ENCODE measurements around the gene ROBO1.

The ROBO1 gene

DNA sequence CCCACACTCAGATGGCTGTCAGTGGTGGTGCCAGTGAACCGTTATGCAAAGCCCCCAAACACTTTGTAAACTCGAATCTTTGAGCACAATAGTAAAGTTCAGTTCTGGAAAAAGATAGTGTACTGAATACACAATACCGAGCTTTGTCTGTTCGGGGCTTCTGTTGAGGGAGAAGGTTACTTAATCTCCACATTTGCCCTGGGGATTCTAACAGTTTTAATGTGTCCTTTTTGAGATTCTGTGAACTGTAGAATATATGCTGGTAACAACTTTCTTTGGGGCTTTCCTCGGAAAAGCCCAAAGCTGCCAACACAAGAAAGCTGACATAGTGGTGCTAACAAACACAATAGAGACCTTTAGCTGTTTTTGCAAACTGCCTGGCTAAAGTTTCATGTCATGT is 686.5 kb downstream of the ROBO1 start:
- no peak overlapping the region for H3K27ac ChIP-seq
- CTCF ChIA-PET = interaction anchor here (0.7 kb wide), 1 partner anchor 9 kb away, joined by 3 read pairs; no protein-coding TSS in a partner anchor
- POLR2A ChIA-PET (ENCODE audit: low non-redundant PET) = no interaction called here
- TF ChIP-seq, protein P1, sequence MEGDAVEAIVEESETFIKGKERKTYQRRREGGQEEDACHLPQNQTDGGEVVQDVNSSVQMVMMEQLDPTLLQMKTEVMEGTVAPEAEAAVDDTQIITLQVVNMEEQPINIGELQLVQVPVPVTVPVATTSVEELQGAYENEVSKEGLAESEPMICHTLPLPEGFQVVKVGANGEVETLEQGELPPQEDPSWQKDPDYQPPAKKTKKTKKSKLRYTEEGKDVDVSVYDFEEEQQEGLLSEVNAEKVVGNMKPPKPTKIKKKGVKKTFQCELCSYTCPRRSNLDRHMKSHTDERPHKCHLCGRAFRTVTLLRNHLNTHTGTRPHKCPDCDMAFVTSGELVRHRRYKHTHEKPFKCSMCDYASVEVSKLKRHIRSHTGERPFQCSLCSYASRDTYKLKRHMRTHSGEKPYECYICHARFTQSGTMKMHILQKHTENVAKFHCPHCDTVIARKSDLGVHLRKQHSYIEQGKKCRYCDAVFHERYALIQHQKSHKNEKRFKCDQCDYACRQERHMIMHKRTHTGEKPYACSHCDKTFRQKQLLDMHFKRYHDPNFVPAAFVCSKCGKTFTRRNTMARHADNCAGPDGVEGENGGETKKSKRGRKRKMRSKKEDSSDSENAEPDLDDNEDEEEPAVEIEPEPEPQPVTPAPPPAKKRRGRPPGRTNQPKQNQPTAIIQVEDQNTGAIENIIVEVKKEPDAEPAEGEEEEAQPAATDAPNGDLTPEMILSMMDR (conservative IDR thresholded peaks at IDR 0.05; ENCODE audit: low read depth) = no peak
- no peak for DNase-seq (ENCODE audit: low spot score)

DNA sequence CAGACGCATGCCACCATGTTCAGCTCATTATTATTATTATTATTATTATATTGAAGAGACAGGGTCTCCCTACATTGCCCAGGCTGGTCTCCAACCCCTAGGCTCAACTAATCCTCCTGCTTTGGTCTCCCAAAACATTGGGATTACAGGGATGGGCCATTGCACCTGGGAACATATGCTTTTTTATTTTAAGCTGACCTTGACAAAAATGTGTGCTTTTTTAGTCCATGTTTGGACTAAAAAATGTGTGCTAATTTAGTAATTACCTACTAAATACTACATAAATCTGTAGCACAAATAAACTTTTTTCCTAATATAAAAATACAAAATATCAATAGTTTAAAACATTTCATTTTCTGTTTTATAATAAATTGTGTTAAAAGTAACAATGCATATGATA is 693.2 kb downstream of the ROBO1 start:
- TF ChIP-seq, protein P1 (conservative IDR thresholded peaks at IDR 0.05; ENCODE audit: low read depth) = no peak
- DNase-seq (ENCODE audit: low spot score) = no peak
- no peak overlapping the region for H3K27ac ChIP-seq
- ChIA-PET CTCF (no interaction called here), POLR2A (ENCODE audit: low non-redundant PET) (no interaction called here)

DNA sequence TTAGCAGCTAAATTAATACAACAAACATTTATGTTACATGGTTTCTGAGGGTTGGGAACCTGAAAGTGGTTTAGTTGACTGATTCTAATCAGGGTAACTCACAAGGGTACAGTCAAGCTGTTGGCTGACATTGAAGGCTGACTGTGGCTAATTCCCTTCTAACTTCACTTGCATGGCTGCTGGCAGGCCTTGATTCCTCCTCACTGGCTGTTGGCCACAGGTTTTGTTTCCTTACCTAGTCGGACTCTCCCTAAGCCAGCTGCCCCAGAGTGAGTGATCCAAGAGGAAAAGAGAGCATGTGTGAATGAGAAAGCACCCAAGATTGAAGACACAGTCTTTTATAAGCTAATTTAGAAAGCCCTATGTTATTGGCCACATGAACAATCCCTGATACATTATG is 700.1 kb downstream of the ROBO1 start:
- no peak overlapping the region for H3K27ac ChIP-seq
- POLR2A ChIA-PET (ENCODE audit: low non-redundant PET) = no interaction called here
- DNase-seq (ENCODE audit: low spot score) = no peak
- CTCF ChIA-PET = no interaction called here
- TF ChIP-seq, protein P1 (conservative IDR thresholded peaks at IDR 0.05; ENCODE audit: low read depth) = no peak

DNA sequence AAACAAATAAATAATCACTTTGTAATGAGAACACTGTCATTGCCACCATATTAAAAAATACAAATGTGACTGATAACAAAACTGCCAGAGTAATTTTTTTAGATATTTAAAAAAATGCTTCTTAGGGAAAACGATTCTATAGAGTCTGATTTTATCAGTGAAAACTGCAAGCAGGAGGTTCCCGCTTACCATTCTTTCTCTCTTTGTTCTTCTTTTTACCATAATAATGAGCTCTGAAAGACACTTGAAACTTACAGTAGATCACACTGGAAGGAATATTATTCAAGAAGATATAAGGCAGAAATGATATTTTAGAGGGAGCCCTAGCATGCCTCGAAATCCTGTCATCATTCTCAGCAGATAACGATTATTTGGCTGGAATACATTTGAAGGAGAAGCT is 701.3 kb downstream of the ROBO1 start:
- CTCF ChIA-PET = no interaction called here
- TF ChIP-seq, protein P1 (conservative IDR thresholded peaks at IDR 0.05; ENCODE audit: low read depth) = no peak
- no peak for DNase-seq (ENCODE audit: low spot score)
- POLR2A ChIA-PET (ENCODE audit: low non-redundant PET) = no interaction called here
- H3K27ac ChIP-seq = no peak overlapping the region

DNA sequence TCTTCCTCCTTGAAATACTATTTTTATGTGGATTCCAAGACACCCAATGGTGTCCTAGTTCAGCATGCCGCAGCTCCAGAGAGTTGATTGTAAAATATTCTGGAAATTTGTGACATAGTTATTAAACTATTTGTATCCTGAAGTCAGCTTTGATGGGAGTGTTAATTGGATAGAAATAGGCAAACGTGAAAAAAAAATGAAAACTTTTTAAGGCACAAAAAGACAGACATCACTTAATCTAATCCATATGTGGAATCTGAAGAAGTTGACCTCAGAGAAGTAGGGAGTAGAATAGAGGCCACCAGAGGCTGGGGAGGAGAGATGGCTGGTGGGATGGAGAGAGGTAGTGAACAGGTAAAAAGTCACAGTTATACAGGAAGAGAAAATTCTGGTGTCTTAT is 704.2 kb downstream of the ROBO1 start:
- ChIA-PET CTCF (no interaction called here), POLR2A (ENCODE audit: low non-redundant PET) (no interaction called here)
- DNase-seq (ENCODE audit: low spot score) = no peak
- no peak overlapping the region for H3K27ac ChIP-seq
- TF ChIP-seq, protein P1 (conservative IDR thresholded peaks at IDR 0.05; ENCODE audit: low read depth) = no peak

DNA sequence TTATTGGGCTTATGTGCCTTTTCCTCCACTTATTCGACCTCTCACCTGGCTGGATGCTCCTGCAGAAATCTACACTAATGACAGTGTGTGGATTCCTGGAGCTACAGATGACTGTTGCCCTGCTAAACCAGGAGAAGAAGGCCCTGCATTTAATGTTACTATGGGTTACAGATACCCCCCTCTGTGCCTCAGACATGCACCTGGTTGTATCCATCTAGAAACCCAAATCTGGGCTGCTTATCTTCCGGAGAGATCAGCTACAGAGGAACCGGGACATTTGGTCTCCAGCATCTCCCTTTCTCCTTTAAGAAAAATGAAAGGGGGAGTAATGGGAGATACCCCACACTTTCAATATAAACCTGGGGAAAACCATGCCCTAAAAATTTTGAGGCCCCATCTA is 710.0 kb downstream of the ROBO1 start:
- TF ChIP-seq, protein P1 (conservative IDR thresholded peaks at IDR 0.05; ENCODE audit: low read depth) = no peak
- DNase-seq (ENCODE audit: low spot score) = no peak
- H3K27ac ChIP-seq = no peak overlapping the region
- POLR2A ChIA-PET (ENCODE audit: low non-redundant PET) = no interaction called here
- CTCF ChIA-PET = no interaction called here

DNA sequence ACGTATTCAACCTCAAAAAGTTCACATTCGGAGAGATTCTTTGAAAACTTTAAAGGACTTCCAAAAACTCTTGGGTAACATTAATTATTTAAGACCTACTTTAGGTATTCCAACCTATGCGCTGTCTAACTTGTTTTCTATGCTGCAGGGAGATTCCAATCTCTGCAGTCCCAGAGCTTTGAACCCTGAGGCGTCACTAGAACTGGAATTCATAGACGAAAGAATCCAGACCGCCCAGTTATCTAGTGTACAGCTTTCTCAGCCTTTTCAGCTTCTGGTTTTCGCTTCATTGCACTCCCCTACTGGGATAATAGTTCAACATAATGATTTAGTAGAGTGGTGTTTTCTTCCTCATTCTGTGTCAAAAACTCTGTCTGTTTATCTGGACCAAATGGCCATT is 711.3 kb downstream of the ROBO1 start:
- no peak for DNase-seq (ENCODE audit: low spot score)
- no peak overlapping the region for H3K27ac ChIP-seq
- TF ChIP-seq, protein P1 (conservative IDR thresholded peaks at IDR 0.05; ENCODE audit: low read depth) = no peak
- CTCF ChIA-PET = no interaction called here
- POLR2A ChIA-PET (ENCODE audit: low non-redundant PET) = no interaction called here

All from RWPE1 (cell line).